Astrocyte (in vitro differentiated cells and primary cell): ENCODE results near the gene VAPA. TPM values are rescaled to one million over a fixed set of nuclear protein-coding genes. Genes with fewer than 3 reads are reported as not detected.

Source experiments
- DNase-seq: peaks from one replicate; pipeline ENCODE4 v3.0.0-alpha.2; 2010; ENCODE audit warnings: low read depth
- FAIRE-seq: peaks from 2 replicates; lab custom pipeline; 2011; peaks lifted over from hg19 to GRCh38; lab: Jason Lieb, UNC
- H2AFZ ChIP-seq: 2 replicates; pipeline ENCODE4 v1.6.0; 2012; ENCODE audit warnings: low read depth, low read length, inconsistent platforms
- H3K27ac ChIP-seq: 2 replicates; pipeline ENCODE4 v1.5.1; 2011; ENCODE audit warnings: low read depth, low read length, inconsistent platforms
- H3K27me3 ChIP-seq: 2 replicates; pipeline ENCODE4 v1.6.0; 2011; ENCODE audit warnings: low read length, inconsistent platforms; ENCODE audit not compliant: insufficient read depth
- H3K36me3 ChIP-seq: 2 replicates; pipeline ENCODE4 v1.5.1; 2011; ENCODE audit warnings: low read length, inconsistent platforms; ENCODE audit not compliant: insufficient read depth
- H3K4me1 ChIP-seq: 2 replicates; pipeline ENCODE4 v1.5.1; 2011; ENCODE audit warnings: low read length, inconsistent platforms; ENCODE audit not compliant: insufficient read depth
- H3K4me2 ChIP-seq: 2 replicates; pipeline ENCODE4 v1.6.0; 2012; ENCODE audit warnings: low read length, inconsistent platforms
- H3K4me3 ChIP-seq: 2 replicates; pipeline ENCODE4 v1.5.1; 2011; ENCODE audit warnings: low read depth, mild to moderate bottlenecking, low read length, inconsistent platforms; ENCODE audit not compliant: insufficient read depth
- H3K79me2 ChIP-seq: 2 replicates; pipeline ENCODE4 v1.6.0; 2012; ENCODE audit warnings: mild to moderate bottlenecking, low read length, inconsistent platforms; ENCODE audit not compliant: insufficient read depth
- H3K9ac ChIP-seq: 2 replicates; pipeline ENCODE4 v1.6.0; 2012; ENCODE audit warnings: mild to moderate bottlenecking, low read length, inconsistent platforms
- H3K9me3 ChIP-seq: 2 replicates; pipeline ENCODE4 v1.5.1; 2012; ENCODE audit warnings: low read depth, mild to moderate bottlenecking, low read length, inconsistent platforms; ENCODE audit not compliant: insufficient read depth
- H4K20me1 ChIP-seq: 2 replicates; pipeline ENCODE4 v1.6.0; 2012; ENCODE audit warnings: low read length, inconsistent platforms; ENCODE audit not compliant: insufficient read depth
- H3K27ac Mint-ChIP-seq: one replicate; pipeline ENCODE4 v1.8.0; 2021; ENCODE audit warnings: mild to moderate bottlenecking, mixed read lengths; ENCODE audit not compliant: unreplicated experiment
- H3K27me3 Mint-ChIP-seq: one replicate; pipeline ENCODE4 v1.8.0; 2021; ENCODE audit warnings: low read depth, mixed read lengths; ENCODE audit not compliant: unreplicated experiment
- H3K36me3 Mint-ChIP-seq: one replicate; pipeline ENCODE4 v1.8.0; 2021; ENCODE audit warnings: low read depth, mixed read lengths; ENCODE audit not compliant: unreplicated experiment
- H3K4me1 Mint-ChIP-seq: one replicate; pipeline ENCODE4 v1.8.0; 2021; ENCODE audit warnings: low read depth, mixed read lengths; ENCODE audit not compliant: unreplicated experiment
- H3K4me3 Mint-ChIP-seq: one replicate; pipeline ENCODE4 v1.8.0; 2021; ENCODE audit warnings: mild to moderate bottlenecking, moderate library complexity, mixed read lengths; ENCODE audit not compliant: unreplicated experiment
- H3K9me3 Mint-ChIP-seq: one replicate; pipeline ENCODE4 v1.8.0; 2021; ENCODE audit warnings: mild to moderate bottlenecking, mixed read lengths; ENCODE audit not compliant: unreplicated experiment
- EZH2 ChIP-seq: IDR thresholded peaks from 2 replicates; pipeline ENCODE4 v1.6.1; 2012; ENCODE audit warnings: mild to moderate bottlenecking, low read length, inconsistent platforms; ENCODE audit not compliant: insufficient read depth
- total RNA-seq: library from RNA; stranded (reverse); gene quantifications from 2 replicates; pipeline ENCODE4 v1.2.1, GENCODE V29; 2021
- TF ChIP-seq, protein P1 (sequence below): IDR thresholded peaks from 2 replicates; pipeline ENCODE4 v1.5.1; 2011; ENCODE audit warnings: low read depth, mild to moderate bottlenecking, inconsistent platforms, low read length, moderate library complexity; ENCODE audit not compliant: insufficient read depth

The VAPA gene
- total RNA-seq, 1 donor from 2014 or later = 181 TPM

DNA sequence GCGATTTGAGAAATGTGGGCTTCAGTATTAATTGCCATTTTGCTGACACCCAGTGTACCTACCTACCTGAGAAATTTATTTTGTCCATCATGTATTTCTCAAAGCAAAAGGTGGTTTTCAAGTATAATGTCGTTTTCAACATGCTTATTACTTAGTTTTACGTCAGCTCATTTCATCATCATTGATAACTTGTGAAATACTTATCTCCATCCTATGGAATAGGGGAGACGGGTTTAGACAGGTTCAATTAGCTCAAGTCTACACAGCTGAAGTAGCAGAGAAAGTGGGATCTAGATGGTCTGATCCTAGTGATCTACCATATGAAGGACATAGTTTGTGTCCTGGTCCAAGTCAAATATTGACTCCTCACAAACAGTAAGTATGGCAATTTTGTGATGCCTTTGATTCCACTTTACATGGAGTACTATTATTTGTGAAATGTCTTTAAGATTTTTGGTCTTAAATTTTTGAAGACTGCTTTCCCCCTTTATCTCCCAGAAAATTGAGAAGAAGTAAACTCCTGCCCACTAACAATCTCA, 45.1 kb downstream of the VAPA start:
- TF ChIP-seq, protein P1, sequence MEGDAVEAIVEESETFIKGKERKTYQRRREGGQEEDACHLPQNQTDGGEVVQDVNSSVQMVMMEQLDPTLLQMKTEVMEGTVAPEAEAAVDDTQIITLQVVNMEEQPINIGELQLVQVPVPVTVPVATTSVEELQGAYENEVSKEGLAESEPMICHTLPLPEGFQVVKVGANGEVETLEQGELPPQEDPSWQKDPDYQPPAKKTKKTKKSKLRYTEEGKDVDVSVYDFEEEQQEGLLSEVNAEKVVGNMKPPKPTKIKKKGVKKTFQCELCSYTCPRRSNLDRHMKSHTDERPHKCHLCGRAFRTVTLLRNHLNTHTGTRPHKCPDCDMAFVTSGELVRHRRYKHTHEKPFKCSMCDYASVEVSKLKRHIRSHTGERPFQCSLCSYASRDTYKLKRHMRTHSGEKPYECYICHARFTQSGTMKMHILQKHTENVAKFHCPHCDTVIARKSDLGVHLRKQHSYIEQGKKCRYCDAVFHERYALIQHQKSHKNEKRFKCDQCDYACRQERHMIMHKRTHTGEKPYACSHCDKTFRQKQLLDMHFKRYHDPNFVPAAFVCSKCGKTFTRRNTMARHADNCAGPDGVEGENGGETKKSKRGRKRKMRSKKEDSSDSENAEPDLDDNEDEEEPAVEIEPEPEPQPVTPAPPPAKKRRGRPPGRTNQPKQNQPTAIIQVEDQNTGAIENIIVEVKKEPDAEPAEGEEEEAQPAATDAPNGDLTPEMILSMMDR = no peak
- no peak for TF ChIP-seq EZH2
- H3K36me3 Mint-ChIP-seq = peaks cover 5% of the 10 kb centered on the region
- H3K27me3 ChIP-seq = no peaks in the 10 kb centered on the region
- no peak overlapping the region for H3K4me2 ChIP-seq
- H3K9me3 ChIP-seq = no peaks in the 10 kb centered on the region
- no peaks in the 10 kb centered on the region for H3K4me1 ChIP-seq
- H3K27me3 Mint-ChIP-seq = no peaks in the 10 kb centered on the region
- no peak overlapping the region for H3K4me3 Mint-ChIP-seq
- FAIRE-seq (no peak), DNase-seq (no peak)
- peaks cover 43% of the 10 kb centered on the region for H4K20me1 ChIP-seq
- H3K36me3 ChIP-seq = peaks cover 15% of the 10 kb centered on the region
- H3K27ac ChIP-seq = no peak overlapping the region
- no peak overlapping the region for H2AFZ ChIP-seq
- peaks cover 5% of the 10 kb centered on the region for H3K4me1 Mint-ChIP-seq
- H3K27ac Mint-ChIP-seq = no peak overlapping the region
- no peak overlapping the region for H3K4me3 ChIP-seq
- H3K79me2 ChIP-seq = peaks cover 6% of the 10 kb centered on the region
- H3K9me3 Mint-ChIP-seq = no peaks in the 10 kb centered on the region
- no peak overlapping the region for H3K9ac ChIP-seq

- no peak overlapping the region for H3K9ac ChIP-seq
- Mint-ChIP-seq H3K4me3 (no peak overlapping the region), H3K36me3 (peaks cover 2% of the 10 kb centered on the region), H3K27me3 (no peaks in the 10 kb centered on the region), H3K9me3 (no peaks in the 10 kb centered on the region), H3K27ac (no peak overlapping the region), H3K4me1 (peaks cover 5% of the 10 kb centered on the region)
- H3K4me2 ChIP-seq = no peak overlapping the region
- H3K27ac ChIP-seq = no peak overlapping the region
- no peak overlapping the region for H2AFZ ChIP-seq
- DNase-seq (no peak), FAIRE-seq (no peak)
- peaks cover 41% of the 10 kb centered on the region for H4K20me1 ChIP-seq
- H3K27me3 ChIP-seq = no peaks in the 10 kb centered on the region
- peaks cover 9% of the 10 kb centered on the region for H3K36me3 ChIP-seq
- peaks cover 4% of the 10 kb centered on the region for H3K79me2 ChIP-seq
- TF ChIP-seq, protein P1 = no peak
- TF ChIP-seq EZH2 = no peak
- H3K9me3 ChIP-seq = no peaks in the 10 kb centered on the region
- no peak overlapping the region for H3K4me3 ChIP-seq
- no peaks in the 10 kb centered on the region for H3K4me1 ChIP-seq
Observed at GRCh38 chr18:9959564-9959963, 45.7 kb downstream of the VAPA start.

GRCh38 chr18:9960258-9960904, 46.6 kb downstream of the VAPA start:
- Histone ChIP-seq H3K27me3 (no peaks in the 10 kb centered on the region), H2AFZ (no peak overlapping the region), H3K36me3 (peaks cover 3% of the 10 kb centered on the region), H3K4me3 (no peak overlapping the region), H3K79me2 (peaks cover 4% of the 10 kb centered on the region), H3K9me3 (no peaks in the 10 kb centered on the region), H3K4me2 (no peak overlapping the region), H3K9ac (no peak overlapping the region), H3K4me1 (no peaks in the 10 kb centered on the region), H4K20me1 (peaks cover 38% of the 10 kb centered on the region), H3K27ac (no peak overlapping the region)
- H3K9me3 Mint-ChIP-seq = no peaks in the 10 kb centered on the region
- H3K4me3 Mint-ChIP-seq = no peak overlapping the region
- peaks cover 2% of the 10 kb centered on the region for H3K36me3 Mint-ChIP-seq
- no peak for TF ChIP-seq EZH2
- TF ChIP-seq, protein P1 = no peak
- no peaks in the 10 kb centered on the region for H3K27me3 Mint-ChIP-seq
- DNase-seq (no peak), FAIRE-seq (no peak)
- H3K27ac Mint-ChIP-seq = no peak overlapping the region
- H3K4me1 Mint-ChIP-seq = peaks cover 5% of the 10 kb centered on the region
